Mesendoderm (in vitro differentiated cells): Measurements from ENCODE around the gene SREK1.

ENCODE experiments used
- DNase-seq: peaks from one replicate; pipeline ENCODE4 v3.0.0; 2013
- H2AK5ac ChIP-seq: 2 replicates; pipeline ENCODE4 v1.6.1; 2013; ENCODE audit warnings: low read length, inconsistent platforms
- H2BK120ac ChIP-seq: 2 replicates; pipeline ENCODE4 v1.6.1; 2013; ENCODE audit warnings: low read depth, mild to moderate bottlenecking, low read length, moderate library complexity, mixed read lengths
- H2BK15ac ChIP-seq: replicated peaks from 2 replicates; pipeline ENCODE4 v1.6.1; 2013; ENCODE audit warnings: low read depth, mild to moderate bottlenecking, moderate library complexity
- H2BK5ac ChIP-seq: 2 replicates; pipeline ENCODE4 v1.6.1; 2013; ENCODE audit warnings: low read length, inconsistent platforms
- H3K18ac ChIP-seq: 2 replicates; pipeline ENCODE4 v1.6.1; 2013; ENCODE audit warnings: mild to moderate bottlenecking, low read length, mixed read lengths
- H3K23ac ChIP-seq: one replicate; pipeline ENCODE4 v1.6.1; 2013; ENCODE audit warnings: low read length
- H3K27ac ChIP-seq: 2 replicates; pipeline ENCODE4 v1.5.1; 2013; ENCODE audit warnings: low read depth, mild to moderate bottlenecking, inconsistent platforms, low read length, moderate library complexity
- H3K27me3 ChIP-seq: 2 replicates; pipeline ENCODE4 v1.6.1; 2013; ENCODE audit warnings: low read length, control low read depth, mild to moderate bottlenecking, inconsistent platforms; ENCODE audit not compliant: insufficient read depth, poor library complexity
- H3K36me3 ChIP-seq: 2 replicates; pipeline ENCODE4 v1.6.1; 2013; ENCODE audit warnings: low read length, inconsistent platforms; ENCODE audit not compliant: control insufficient read depth, insufficient read depth
- H3K4ac ChIP-seq: one replicate; pipeline ENCODE4 v1.6.1; 2013; ENCODE audit warnings: low read depth, mild to moderate bottlenecking, low read length, moderate library complexity
- H3K4me1 ChIP-seq: 2 replicates; pipeline ENCODE4 v1.6.1; 2013; ENCODE audit warnings: low read depth, low read length, inconsistent platforms; ENCODE audit not compliant: control insufficient read depth
- H3K4me2 ChIP-seq: 2 replicates; pipeline ENCODE4 v1.6.1; 2013; ENCODE audit warnings: low read length
- H3K4me3 ChIP-seq: 2 replicates; pipeline ENCODE4 v1.5.1; 2013; ENCODE audit warnings: mild to moderate bottlenecking, low read length
- H3K56ac ChIP-seq: one replicate; pipeline ENCODE4 v1.6.1; 2013; ENCODE audit warnings: low read length
- H3K79me1 ChIP-seq: 2 replicates; pipeline ENCODE4 v1.6.1; 2013; ENCODE audit warnings: low read length, inconsistent platforms
- H3K79me2 ChIP-seq: 2 replicates; pipeline ENCODE4 v1.6.1; 2013; ENCODE audit warnings: mild to moderate bottlenecking, low read length; ENCODE audit not compliant: control insufficient read depth, insufficient read depth
- H3K9ac ChIP-seq: 2 replicates; pipeline ENCODE4 v1.6.1; 2013; ENCODE audit warnings: low read length, inconsistent platforms
- H4K5ac ChIP-seq: one replicate; pipeline ENCODE4 v1.6.1; 2013; ENCODE audit warnings: low read length
- H4K8ac ChIP-seq: one replicate; pipeline ENCODE4 v1.6.1; 2013; ENCODE audit warnings: low read depth, mild to moderate bottlenecking, control low read depth, low read length, moderate library complexity
- WGBS: extraction: QIAGEN DNeasy Blood & Tissue Kit; methylation state at CpG from one replicate; pipeline ENCODE4 v1.1.7; 2013; ENCODE audit warnings: low lambda C conversion rate, missing lambda C conversion rate; ENCODE audit not compliant: insufficient coverage; ENCODE audit errors: extremely low coverage; 5-methylcytosine and 5-hydroxymethylcytosine counted together

The SREK1 gene

DNA sequence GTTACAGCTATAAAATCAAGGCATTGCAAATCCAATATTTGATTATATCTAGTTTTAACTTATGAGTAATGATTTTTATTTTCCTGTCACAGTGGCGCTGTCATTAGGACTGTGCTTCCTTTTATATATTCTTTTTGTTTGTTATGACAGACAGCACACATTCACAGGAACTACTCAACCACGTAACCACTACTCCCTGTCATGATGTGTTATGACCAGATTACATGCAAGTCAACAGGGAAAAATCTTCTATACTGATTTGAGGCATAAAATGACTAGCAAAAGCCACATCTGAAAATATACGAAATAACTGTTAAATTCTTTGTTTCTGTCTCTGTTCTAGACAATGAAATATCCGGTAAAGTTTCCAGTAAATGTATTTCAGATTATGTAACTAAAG lies 25.4 kb downstream of the SREK1 start:
- H2BK5ac ChIP-seq = no peak overlapping the region
- H3K4me2 ChIP-seq = no peak overlapping the region
- H3K27me3 ChIP-seq = no peaks in the 10 kb centered on the region
- no peak overlapping the region for H3K27ac ChIP-seq
- peaks cover under 1% of the 10 kb centered on the region for H3K36me3 ChIP-seq
- no peaks in the 10 kb centered on the region for H3K79me2 ChIP-seq
- H3K79me1 ChIP-seq = peaks cover 2% of the 10 kb centered on the region
- no peak overlapping the region for H2AK5ac ChIP-seq
- DNase-seq = no peak
- H3K4ac ChIP-seq = no peak overlapping the region
- H2BK120ac ChIP-seq = no peak overlapping the region
- no peak overlapping the region for H3K56ac ChIP-seq
- no peak overlapping the region for H2BK15ac ChIP-seq
- no peak overlapping the region for H3K9ac ChIP-seq
- H4K8ac ChIP-seq = no peak overlapping the region
- no peak overlapping the region for H4K5ac ChIP-seq
- no peaks in the 10 kb centered on the region for H3K4me1 ChIP-seq
- no peak overlapping the region for H3K23ac ChIP-seq
- no peak overlapping the region for H3K4me3 ChIP-seq
- 100% methylated on average over 1 of the region's 4 CpGs for WGBS
- H3K18ac ChIP-seq = no peak overlapping the region

DNA sequence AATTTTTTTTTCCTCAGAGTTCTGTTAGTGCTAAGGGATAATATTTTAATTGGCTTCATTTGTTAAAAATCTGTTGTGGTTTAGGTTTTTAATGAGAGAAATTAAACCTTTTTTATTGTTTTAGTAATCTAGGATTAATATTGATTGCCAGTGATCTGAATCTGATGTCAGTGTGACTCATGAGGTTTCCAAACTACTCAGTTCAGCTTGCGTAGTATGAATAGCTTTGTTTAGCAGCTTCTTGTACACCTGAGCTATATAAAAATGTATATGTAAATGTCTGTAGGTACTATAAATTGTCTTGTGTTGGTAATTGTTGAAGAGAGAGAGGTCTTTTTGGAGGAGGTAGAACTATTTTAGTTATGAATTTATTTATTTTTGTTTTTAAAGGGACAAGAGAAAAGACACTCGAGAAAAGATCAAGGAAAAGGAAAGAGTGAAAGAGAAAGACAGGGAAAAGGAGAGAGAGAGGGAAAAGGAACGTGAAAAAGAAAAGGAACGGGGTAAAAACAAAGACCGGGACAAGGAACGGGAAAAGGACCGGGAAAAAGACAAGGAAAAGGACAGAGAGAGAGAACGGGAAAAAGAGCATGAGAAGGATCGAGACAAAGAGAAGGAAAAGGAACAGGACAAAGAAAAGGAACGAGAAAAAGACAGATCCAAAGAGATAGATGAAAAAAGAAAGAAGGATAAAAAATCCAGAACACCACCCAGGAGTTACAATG lies 26.3 kb downstream of the SREK1 start:
- peaks cover 2% of the 10 kb centered on the region for H3K79me1 ChIP-seq
- no peak overlapping the region for H2AK5ac ChIP-seq
- no peak overlapping the region for H4K5ac ChIP-seq
- H3K4me2 ChIP-seq = no peak overlapping the region
- H2BK120ac ChIP-seq = no peak overlapping the region
- no peak overlapping the region for H3K23ac ChIP-seq
- H4K8ac ChIP-seq = no peak overlapping the region
- DNase-seq = no peak
- no peaks in the 10 kb centered on the region for H3K36me3 ChIP-seq
- H3K27ac ChIP-seq = no peak overlapping the region
- H3K4ac ChIP-seq = no peak overlapping the region
- H3K18ac ChIP-seq = no peak overlapping the region
- no peak overlapping the region for H3K56ac ChIP-seq
- no peaks in the 10 kb centered on the region for H3K4me1 ChIP-seq
- H3K79me2 ChIP-seq = no peaks in the 10 kb centered on the region
- H3K4me3 ChIP-seq = no peak overlapping the region
- no peak overlapping the region for H2BK15ac ChIP-seq
- WGBS = 100% methylated on average over 3 of the region's 10 CpGs
- H2BK5ac ChIP-seq = no peak overlapping the region
- H3K9ac ChIP-seq = no peak overlapping the region
- H3K27me3 ChIP-seq = no peaks in the 10 kb centered on the region

DNA sequence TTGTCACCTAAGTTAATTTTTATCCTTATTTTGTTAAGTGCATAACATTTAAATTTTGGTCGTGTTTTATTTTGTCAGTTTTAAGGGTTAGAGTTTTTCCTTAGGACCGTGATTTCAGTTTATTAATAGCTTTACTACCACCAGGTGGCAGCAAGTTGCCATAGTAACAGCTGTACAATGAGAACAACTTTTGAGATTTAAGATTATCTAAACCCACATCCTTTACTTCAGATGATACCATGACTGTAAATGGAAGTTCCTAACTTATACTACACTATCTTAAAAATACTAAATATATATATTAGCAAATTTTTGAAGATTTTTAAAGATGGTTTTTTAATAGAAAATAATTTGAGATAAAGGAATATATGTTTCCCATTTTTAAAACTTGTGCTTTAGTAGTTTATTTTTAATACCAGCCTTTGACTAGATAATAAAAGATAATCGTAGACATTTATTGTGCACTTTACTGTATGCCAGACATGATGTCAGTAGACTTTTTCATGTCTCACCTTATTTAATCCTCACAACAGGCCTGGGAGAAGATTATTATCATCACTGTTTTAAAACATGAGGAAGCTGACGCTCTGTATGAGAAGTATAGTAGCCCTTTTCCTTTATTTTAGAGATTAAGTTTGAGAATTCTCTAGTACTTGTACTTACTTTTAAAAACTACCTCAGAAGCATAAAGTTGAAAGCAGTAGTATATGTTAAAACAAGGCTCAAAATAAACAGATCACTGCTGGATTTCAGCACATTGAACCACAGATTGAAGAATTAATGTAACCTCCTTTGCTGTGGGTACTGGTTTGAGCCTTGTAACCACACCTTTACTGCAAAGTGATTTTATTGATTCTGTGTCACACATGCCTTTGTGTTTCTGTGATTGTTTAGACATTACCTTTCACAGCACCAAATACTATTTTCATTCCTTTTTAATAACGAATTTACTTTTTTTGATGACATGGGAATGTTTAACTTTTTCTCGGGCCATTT lies 27.5 kb downstream of the SREK1 start:
- H2AK5ac ChIP-seq = no peak overlapping the region
- H3K23ac ChIP-seq = no peak overlapping the region
- H3K18ac ChIP-seq = no peak overlapping the region
- H3K79me2 ChIP-seq = no peaks in the 10 kb centered on the region
- no peak overlapping the region for H3K27ac ChIP-seq
- no peak overlapping the region for H3K4ac ChIP-seq
- H3K36me3 ChIP-seq = no peaks in the 10 kb centered on the region
- no peak overlapping the region for H3K4me3 ChIP-seq
- no peak overlapping the region for H2BK120ac ChIP-seq
- no CpG with 5 or more reads among the region's 6 CpGs for WGBS
- H3K79me1 ChIP-seq = no peaks in the 10 kb centered on the region
- H3K4me1 ChIP-seq = no peaks in the 10 kb centered on the region
- no peak overlapping the region for H2BK15ac ChIP-seq
- H3K9ac ChIP-seq = no peak overlapping the region
- H3K27me3 ChIP-seq = no peaks in the 10 kb centered on the region
- no peak overlapping the region for H3K56ac ChIP-seq
- H2BK5ac ChIP-seq = no peak overlapping the region
- H4K5ac ChIP-seq = no peak overlapping the region
- H3K4me2 ChIP-seq = no peak overlapping the region
- H4K8ac ChIP-seq = no peak overlapping the region
- peak; percentile 54 for DNase-seq

DNA sequence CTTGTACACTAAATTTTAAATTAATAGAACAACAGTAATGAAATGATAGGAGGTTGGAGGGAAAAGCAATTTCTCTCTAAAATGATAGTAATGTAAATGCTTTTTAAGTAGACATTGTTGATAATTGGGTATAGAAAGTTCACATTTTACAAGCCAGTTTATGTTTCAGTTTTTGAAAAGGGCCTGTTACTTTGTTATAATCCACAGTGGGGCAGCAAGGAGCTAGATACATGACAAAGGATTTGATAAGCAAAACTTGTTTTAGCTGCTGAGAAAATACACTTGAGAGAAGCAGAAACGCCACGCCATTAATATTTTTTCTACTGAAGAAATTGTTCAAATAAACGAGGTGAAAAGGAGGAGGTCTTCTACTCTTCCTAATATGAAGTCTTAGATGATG lies 30.2 kb downstream of the SREK1 start:
- Histone ChIP-seq H3K27ac (no peak overlapping the region), H4K5ac (no peak overlapping the region), H3K27me3 (no peaks in the 10 kb centered on the region), H3K4ac (no peak overlapping the region), H2BK15ac (no peak overlapping the region), H2BK5ac (no peak overlapping the region), H3K36me3 (no peaks in the 10 kb centered on the region), H3K56ac (no peak overlapping the region), H3K4me3 (no peak overlapping the region), H3K79me2 (no peaks in the 10 kb centered on the region), H3K4me1 (no peaks in the 10 kb centered on the region), H3K79me1 (no peaks in the 10 kb centered on the region), H3K4me2 (no peak overlapping the region), H3K9ac (no peak overlapping the region), H2AK5ac (no peak overlapping the region), H3K18ac (no peak overlapping the region), H4K8ac (no peak overlapping the region), H2BK120ac (no peak overlapping the region), H3K23ac (no peak overlapping the region)
- WGBS = no CpG with 5 or more reads among the region's 3 CpGs
- peak; percentile 38 for DNase-seq

DNA sequence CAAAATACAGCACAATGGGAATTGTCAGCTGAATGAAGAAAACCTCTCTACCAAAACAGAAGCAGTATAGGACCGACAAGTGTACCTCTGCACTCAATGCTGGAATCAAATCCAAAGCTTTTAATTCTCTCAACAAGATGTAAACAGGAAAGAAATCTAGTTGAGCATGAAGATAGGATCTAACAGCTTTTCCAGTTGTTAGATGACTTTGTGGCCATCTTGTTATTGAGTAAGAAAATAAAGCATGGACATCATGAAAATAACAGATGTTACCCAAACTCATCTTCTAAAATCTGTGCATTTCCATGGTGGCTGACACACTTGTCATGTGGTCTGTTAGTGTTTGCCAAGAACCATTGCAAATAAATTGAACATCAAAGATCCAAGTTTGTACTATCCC lies 34.7 kb downstream of the SREK1 start:
- no CpG with 5 or more reads among the region's 1 CpG for WGBS
- no peaks in the 10 kb centered on the region for H3K36me3 ChIP-seq
- H3K27ac ChIP-seq = no peak overlapping the region
- no peak overlapping the region for H3K18ac ChIP-seq
- no peak overlapping the region for H2BK120ac ChIP-seq
- no peak overlapping the region for H3K4ac ChIP-seq
- no peak for DNase-seq
- no peak overlapping the region for H3K9ac ChIP-seq
- no peak overlapping the region for H3K4me2 ChIP-seq
- no peak overlapping the region for H2AK5ac ChIP-seq
- no peak overlapping the region for H3K4me3 ChIP-seq
- H3K56ac ChIP-seq = no peak overlapping the region
- H2BK15ac ChIP-seq = no peak overlapping the region
- no peak overlapping the region for H4K5ac ChIP-seq
- no peaks in the 10 kb centered on the region for H3K79me1 ChIP-seq
- H3K4me1 ChIP-seq = no peaks in the 10 kb centered on the region
- no peak overlapping the region for H2BK5ac ChIP-seq
- H4K8ac ChIP-seq = no peak overlapping the region
- H3K23ac ChIP-seq = no peak overlapping the region
- H3K27me3 ChIP-seq = no peaks in the 10 kb centered on the region
- H3K79me2 ChIP-seq = no peaks in the 10 kb centered on the region
